Measurements from ENCODE around the gene NSD2.

Gene NSD2

DNA sequence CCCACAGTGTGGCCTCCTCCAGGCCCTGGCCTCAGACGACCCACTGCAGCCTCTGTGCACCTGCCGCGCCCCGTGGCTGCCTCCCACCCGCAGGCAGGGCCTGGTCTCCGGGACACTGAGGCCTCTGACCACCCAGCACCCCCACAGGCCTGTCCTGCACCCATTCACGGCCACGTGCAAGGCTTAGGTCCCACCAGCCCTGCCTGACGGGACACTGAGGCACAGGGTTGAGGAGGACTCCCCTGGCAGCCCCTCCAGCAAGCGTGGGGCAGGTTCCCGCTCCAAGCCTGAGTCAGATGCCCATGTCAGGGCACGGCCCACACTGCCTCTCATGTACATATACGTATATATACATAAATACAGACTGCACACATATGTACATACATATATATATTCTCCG, 114.1 kb downstream of the NSD2 start:
- no peaks in the 10 kb centered on the region for H3K9me3 ChIP-seq (ENCODE audit: low read length)

DNA sequence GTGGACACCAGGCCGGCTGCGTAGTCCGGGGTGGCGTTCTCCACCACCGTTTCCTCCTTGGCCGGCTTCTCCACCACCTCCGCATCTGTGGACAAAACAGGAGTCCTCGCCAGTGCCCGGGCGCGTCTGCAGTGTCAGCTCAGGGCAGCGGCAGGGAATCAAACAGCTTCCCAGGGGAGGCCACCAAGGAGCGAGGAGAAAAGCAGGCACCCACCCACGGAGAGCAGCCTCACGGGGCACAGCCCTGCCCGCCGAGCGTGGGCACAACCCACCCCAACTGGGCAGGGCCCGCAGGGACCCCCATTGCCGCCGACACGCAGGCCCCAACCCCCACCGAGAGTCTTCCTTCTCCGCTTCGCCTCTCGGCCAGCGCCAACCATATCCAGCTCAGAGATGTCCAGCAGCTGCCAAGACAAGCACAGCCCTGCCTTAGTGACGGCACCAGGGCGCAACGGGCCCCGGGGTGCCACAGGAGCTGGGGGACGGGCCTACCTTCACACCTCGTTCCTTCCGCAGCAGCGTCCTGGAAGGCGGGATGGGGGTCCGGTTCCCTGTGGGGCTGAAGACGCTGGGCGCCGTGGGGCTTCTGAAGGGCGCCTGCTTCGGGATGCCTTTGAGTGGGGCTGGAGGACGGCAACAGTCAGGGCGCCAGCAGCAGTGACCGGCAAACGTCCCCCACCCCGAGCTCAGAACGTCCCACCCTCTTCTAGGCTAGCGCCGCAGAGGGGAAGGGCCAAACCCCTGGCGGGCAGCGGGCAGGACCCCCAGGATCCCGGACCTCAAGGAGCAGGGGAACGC, 114.8 kb downstream of the NSD2 start:
- H3K9ac ChIP-seq (ENCODE audit: low read length), result no peak overlapping the region
- no peaks in the 10 kb centered on the region for H3K27me3 ChIP-seq (ENCODE audit: control insufficient read depth in 1 of 2, insufficient read depth in 2 of 2, low read length in 2 of 2)
- peaks cover 87% of the 10 kb centered on the region for H3K36me3 ChIP-seq (ENCODE audit: insufficient read depth, low read length)
- no peaks in the 10 kb centered on the region for H3K9me3 ChIP-seq (ENCODE audit: low read length)
- no peak overlapping the region for H3K4me3 ChIP-seq (ENCODE audit: low read depth in 1 of 2, low read length in 2 of 2)
- H3K27ac ChIP-seq (ENCODE audit: low read depth, low read length), result no peak overlapping the region
- H3K4me1 ChIP-seq (ENCODE audit: insufficient read depth, low read length), result no peaks in the 10 kb centered on the region

More for the DNA sequence above, 114.1 kb downstream of the NSD2 start:
- Histone ChIP-seq H3K36me3 (ENCODE audit: insufficient read depth, low read length) (peaks cover 86% of the 10 kb centered on the region), H3K4me3 (ENCODE audit: low read depth in 1 of 2, low read length in 2 of 2) (no peak overlapping the region), H3K4me1 (ENCODE audit: insufficient read depth, low read length) (no peaks in the 10 kb centered on the region), H3K9ac (ENCODE audit: low read length) (no peak overlapping the region), H3K27me3 (ENCODE audit: control insufficient read depth in 1 of 2, insufficient read depth in 2 of 2, low read length in 2 of 2) (no peaks in the 10 kb centered on the region), H3K27ac (ENCODE audit: low read depth, low read length) (no peak overlapping the region)

DNA sequence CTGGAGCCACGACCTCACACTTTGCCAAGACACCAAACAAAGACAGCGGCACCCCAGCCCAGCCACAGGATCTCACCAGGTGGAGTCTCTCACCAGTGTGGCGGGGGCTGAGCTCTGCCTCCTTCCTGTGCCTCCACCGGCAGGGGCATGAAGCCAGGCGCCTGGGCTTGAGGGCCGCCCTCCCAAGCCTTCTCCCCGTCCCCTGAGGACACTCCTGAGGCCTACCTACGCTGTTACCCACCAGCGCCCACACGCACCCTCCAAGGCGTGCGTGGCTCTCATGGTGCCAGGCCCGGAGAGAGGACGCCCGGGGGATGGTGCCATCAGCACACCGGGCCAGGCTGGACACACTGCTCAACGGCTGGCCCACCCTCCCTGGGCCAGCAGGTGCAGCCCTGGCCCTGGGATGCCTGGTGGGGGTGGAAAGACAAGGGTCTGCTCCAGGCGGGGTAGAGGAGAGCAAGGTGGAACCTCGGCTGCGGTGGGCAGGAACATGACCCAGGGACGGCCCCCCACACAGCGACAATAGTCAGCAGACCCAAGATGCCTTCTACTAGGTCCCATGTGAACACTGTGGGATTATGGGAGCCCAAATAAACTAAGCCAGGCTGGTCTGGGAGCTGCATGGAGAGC, 115.5 kb downstream of the NSD2 start:
- Histone ChIP-seq H3K27me3 (ENCODE audit: control insufficient read depth in 1 of 2, insufficient read depth in 2 of 2, low read length in 2 of 2) (no peaks in the 10 kb centered on the region), H3K4me3 (ENCODE audit: low read depth in 1 of 2, low read length in 2 of 2) (no peak overlapping the region), H3K27ac (ENCODE audit: low read depth, low read length) (no peak overlapping the region), H3K4me1 (ENCODE audit: insufficient read depth, low read length) (no peaks in the 10 kb centered on the region), H3K36me3 (ENCODE audit: insufficient read depth, low read length) (peaks cover 80% of the 10 kb centered on the region), H3K9me3 (ENCODE audit: low read length) (no peaks in the 10 kb centered on the region), H3K9ac (ENCODE audit: low read length) (no peak overlapping the region)

DNA sequence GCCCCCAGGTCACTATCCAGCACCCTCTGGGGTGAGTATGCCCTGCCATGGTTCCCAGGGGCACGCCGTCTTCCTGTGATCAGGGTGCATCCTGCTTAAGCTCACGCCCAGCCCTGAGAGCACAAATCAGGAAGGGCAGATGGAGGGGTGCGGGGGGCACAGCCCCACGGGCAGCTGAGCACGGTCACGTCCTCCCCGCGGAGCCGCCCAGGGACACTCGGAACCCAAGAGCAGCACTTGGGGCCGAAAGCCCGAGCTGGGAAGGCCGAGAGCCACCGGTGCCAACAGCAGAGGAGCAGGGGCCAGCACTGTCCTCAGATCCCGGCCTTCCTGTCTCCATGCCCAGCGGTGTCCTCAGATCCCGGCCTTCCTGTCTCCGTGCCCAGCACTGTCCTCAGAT, 116.1 kb downstream of the NSD2 start:
- Histone ChIP-seq H3K36me3 (ENCODE audit: insufficient read depth, low read length) (peaks cover 75% of the 10 kb centered on the region), H3K9me3 (ENCODE audit: low read length) (no peaks in the 10 kb centered on the region), H3K27ac (ENCODE audit: low read depth, low read length) (no peak overlapping the region), H3K27me3 (ENCODE audit: control insufficient read depth in 1 of 2, insufficient read depth in 2 of 2, low read length in 2 of 2) (no peaks in the 10 kb centered on the region), H3K4me3 (ENCODE audit: low read depth in 1 of 2, low read length in 2 of 2) (no peak overlapping the region), H3K4me1 (ENCODE audit: insufficient read depth, low read length) (no peaks in the 10 kb centered on the region), H3K9ac (ENCODE audit: low read length) (no peak overlapping the region)

DNA sequence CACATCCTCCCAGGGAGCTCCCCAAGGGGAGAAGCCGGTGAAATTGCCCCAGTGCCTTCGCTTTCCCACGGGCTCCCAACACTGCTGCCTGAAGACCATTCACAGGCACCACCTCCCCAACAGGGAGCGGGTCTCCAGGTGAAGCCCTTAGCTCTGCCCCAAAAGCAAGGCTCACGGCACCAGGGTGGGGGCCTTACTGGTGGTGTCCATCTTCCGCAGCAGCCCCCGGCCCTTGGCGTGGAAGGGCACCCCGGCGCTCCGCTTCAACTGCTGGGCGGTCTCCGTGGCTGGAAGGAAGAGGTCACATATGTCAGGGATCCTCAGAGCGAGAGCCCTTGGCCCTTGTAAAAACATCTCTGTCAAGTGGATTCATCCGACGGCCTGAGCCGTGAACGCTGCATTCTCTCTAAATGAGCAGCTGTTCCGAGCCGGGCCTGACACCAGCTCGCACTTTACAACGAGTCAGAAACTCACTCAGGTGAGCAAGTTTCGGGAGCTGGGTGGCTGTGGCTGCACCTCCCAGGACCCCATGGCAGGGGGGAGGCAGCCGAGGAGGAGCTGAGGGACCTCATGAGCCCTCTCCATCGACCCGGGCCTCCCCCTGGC, 116.6 kb downstream of the NSD2 start:
- H3K9me3 ChIP-seq (ENCODE audit: low read length), result no peaks in the 10 kb centered on the region
- no peak overlapping the region for H3K27ac ChIP-seq (ENCODE audit: low read depth, low read length)
- H3K4me3 ChIP-seq (ENCODE audit: low read depth in 1 of 2, low read length in 2 of 2), result no peak overlapping the region
- no peaks in the 10 kb centered on the region for H3K4me1 ChIP-seq (ENCODE audit: insufficient read depth, low read length)
- no peaks in the 10 kb centered on the region for H3K27me3 ChIP-seq (ENCODE audit: control insufficient read depth in 1 of 2, insufficient read depth in 2 of 2, low read length in 2 of 2)
- no peak overlapping the region for H3K9ac ChIP-seq (ENCODE audit: low read length)
- H3K36me3 ChIP-seq (ENCODE audit: insufficient read depth, low read length), result peaks cover 69% of the 10 kb centered on the region

DNA sequence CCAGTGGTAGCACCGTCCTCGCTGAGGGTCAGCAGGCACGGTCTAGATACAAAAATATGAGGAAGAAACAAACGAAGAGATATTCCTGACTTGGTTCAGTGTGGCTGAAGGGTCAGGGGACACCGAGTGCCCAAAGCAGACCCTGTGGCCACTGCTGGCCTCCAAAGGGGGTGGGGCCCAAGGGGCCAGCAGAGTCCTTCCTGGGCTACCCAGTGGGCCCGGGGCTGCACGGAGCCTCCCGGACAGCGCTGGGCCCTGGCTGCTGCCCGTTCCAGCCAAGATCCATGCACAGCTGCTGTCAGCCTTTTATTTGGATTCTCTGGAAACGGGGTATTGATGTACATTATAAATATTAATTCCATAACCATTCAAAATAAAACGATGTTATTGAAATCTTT, 117.1 kb downstream of the NSD2 start:
- H3K27me3 ChIP-seq (ENCODE audit: control insufficient read depth in 1 of 2, insufficient read depth in 2 of 2, low read length in 2 of 2), result no peaks in the 10 kb centered on the region
- H3K36me3 ChIP-seq (ENCODE audit: insufficient read depth, low read length), result peaks cover 64% of the 10 kb centered on the region
- no peaks in the 10 kb centered on the region for H3K4me1 ChIP-seq (ENCODE audit: insufficient read depth, low read length)
- no peak overlapping the region for H3K4me3 ChIP-seq (ENCODE audit: low read depth in 1 of 2, low read length in 2 of 2)
- H3K27ac ChIP-seq (ENCODE audit: low read depth, low read length), result no peak overlapping the region
- H3K9ac ChIP-seq (ENCODE audit: low read length), result no peak overlapping the region
- H3K9me3 ChIP-seq (ENCODE audit: low read length), result no peaks in the 10 kb centered on the region

DNA sequence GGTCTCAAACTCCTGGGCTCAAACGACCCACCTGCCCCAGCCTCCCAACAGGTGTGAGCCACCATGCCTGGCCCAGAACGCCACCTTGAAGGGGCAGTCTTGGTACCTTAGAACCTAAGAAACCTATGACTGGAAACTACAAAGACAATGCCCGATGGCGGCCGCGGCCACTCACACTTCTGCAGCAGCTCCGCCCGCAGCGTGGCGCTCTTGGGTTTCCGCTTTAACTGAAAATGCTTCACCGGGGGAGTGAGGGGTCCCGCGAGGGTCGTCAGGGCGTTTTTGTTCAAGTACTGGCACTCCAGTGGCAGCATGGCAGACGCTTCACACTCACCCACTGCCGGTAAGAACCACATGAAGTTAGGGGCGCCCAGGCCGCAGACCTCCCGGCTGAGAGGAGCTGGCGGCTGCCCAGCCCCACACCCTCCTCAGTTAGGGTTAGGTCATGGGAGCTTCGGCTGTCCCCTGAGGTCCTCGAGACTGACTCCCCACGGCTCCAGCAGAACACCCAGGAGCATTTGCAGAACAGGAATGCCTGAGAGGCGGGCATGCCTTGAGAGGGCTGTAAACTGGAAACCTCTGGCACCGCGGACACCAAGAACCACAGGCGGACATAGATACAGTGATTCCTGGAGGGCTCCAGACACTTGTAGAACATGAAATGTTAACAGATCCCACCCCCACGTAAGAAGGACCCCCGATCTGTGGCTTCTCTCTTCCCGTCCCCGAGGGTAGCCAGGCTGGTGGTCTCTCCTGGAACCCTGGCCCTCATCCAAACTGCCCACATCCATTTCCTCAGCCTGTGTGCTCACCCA, 118.5 kb downstream of the NSD2 start:
- no peaks in the 10 kb centered on the region for H3K4me1 ChIP-seq (ENCODE audit: insufficient read depth, low read length)
- no peak overlapping the region for H3K4me3 ChIP-seq (ENCODE audit: low read depth in 1 of 2, low read length in 2 of 2)
- no peaks in the 10 kb centered on the region for H3K9me3 ChIP-seq (ENCODE audit: low read length)
- peaks cover 55% of the 10 kb centered on the region for H3K36me3 ChIP-seq (ENCODE audit: insufficient read depth, low read length)
- H3K27me3 ChIP-seq (ENCODE audit: control insufficient read depth in 1 of 2, insufficient read depth in 2 of 2, low read length in 2 of 2), result no peaks in the 10 kb centered on the region
- H3K9ac ChIP-seq (ENCODE audit: low read length), result no peak overlapping the region
- H3K27ac ChIP-seq (ENCODE audit: low read depth, low read length), result no peak overlapping the region

DNA sequence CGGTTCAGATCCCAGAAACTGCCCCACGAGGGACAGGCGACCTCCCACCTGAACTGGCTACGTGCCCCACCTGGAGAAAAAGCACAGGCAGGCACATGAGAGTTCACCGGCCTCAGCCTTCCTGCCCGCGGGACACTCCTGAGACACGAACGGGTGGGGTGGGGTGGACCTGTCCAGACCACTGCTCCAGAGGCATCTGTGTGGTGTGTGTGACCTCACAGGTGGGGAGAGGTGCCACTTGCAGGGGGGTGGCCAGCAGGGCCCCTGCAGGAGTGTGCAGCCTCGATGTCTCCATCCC, 119.1 kb downstream of the NSD2 start:
- Histone ChIP-seq H3K4me1 (ENCODE audit: insufficient read depth, low read length) (no peaks in the 10 kb centered on the region), H3K9me3 (ENCODE audit: low read length) (no peaks in the 10 kb centered on the region), H3K36me3 (ENCODE audit: insufficient read depth, low read length) (peaks cover 52% of the 10 kb centered on the region), H3K9ac (ENCODE audit: low read length) (no peak overlapping the region), H3K27me3 (ENCODE audit: control insufficient read depth in 1 of 2, insufficient read depth in 2 of 2, low read length in 2 of 2) (no peaks in the 10 kb centered on the region), H3K4me3 (ENCODE audit: low read depth in 1 of 2, low read length in 2 of 2) (no peak overlapping the region), H3K27ac (ENCODE audit: low read depth, low read length) (no peak overlapping the region)

DNA sequence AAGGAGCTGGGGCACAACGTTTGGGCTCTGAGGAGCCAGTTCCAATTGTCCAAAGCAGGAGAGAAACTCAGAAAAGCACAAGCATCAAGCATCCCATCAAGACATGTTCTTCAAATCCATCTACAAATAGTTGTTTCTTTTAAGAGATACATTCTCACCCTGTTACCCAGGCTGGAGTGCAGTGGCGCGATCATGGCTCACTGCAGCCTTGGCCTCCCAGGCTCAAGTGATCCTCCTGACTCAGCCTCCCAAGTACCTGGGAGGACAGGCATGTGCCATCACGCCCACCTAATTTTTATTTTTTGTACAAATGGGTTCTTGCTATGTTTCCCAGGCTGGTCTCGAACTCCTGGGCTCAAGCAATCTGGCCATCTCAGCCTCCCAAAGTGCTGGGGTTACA, 119.5 kb downstream of the NSD2 start:
- Histone ChIP-seq H3K4me1 (ENCODE audit: insufficient read depth, low read length) (no peaks in the 10 kb centered on the region), H3K9ac (ENCODE audit: low read length) (no peak overlapping the region), H3K27ac (ENCODE audit: low read depth, low read length) (no peak overlapping the region), H3K27me3 (ENCODE audit: control insufficient read depth in 1 of 2, insufficient read depth in 2 of 2, low read length in 2 of 2) (no peaks in the 10 kb centered on the region), H3K9me3 (ENCODE audit: low read length) (no peaks in the 10 kb centered on the region), H3K36me3 (ENCODE audit: insufficient read depth, low read length) (peaks cover 48% of the 10 kb centered on the region), H3K4me3 (ENCODE audit: low read depth in 1 of 2, low read length in 2 of 2) (no peak overlapping the region)

DNA sequence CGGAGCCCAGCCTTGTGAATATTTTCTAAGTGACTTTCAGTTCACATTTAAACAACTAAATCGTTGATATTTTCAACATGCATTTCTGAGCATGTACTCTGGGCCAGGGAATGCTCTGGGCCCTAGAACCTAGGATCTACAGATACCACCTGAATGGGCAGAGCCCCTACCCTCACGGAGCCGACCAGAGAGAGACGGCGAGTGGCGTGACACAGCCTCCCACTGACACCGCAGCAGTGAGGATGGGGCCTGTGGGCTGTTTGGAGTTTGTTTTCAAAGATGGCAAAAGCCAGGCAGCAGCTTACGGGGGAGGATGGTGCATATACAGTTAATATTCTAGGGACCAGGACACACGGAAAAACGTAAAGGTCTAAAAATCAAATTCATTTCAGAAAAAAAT, 119.9 kb downstream of the NSD2 start:
- H3K4me3 ChIP-seq (ENCODE audit: low read depth in 1 of 2, low read length in 2 of 2), result no peak overlapping the region
- H3K36me3 ChIP-seq (ENCODE audit: insufficient read depth, low read length), result peaks cover 44% of the 10 kb centered on the region
- no peaks in the 10 kb centered on the region for H3K27me3 ChIP-seq (ENCODE audit: control insufficient read depth in 1 of 2, insufficient read depth in 2 of 2, low read length in 2 of 2)
- no peaks in the 10 kb centered on the region for H3K9me3 ChIP-seq (ENCODE audit: low read length)
- H3K4me1 ChIP-seq (ENCODE audit: insufficient read depth, low read length), result no peaks in the 10 kb centered on the region
- H3K9ac ChIP-seq (ENCODE audit: low read length), result no peak overlapping the region
- no peak overlapping the region for H3K27ac ChIP-seq (ENCODE audit: low read depth, low read length)

DNA sequence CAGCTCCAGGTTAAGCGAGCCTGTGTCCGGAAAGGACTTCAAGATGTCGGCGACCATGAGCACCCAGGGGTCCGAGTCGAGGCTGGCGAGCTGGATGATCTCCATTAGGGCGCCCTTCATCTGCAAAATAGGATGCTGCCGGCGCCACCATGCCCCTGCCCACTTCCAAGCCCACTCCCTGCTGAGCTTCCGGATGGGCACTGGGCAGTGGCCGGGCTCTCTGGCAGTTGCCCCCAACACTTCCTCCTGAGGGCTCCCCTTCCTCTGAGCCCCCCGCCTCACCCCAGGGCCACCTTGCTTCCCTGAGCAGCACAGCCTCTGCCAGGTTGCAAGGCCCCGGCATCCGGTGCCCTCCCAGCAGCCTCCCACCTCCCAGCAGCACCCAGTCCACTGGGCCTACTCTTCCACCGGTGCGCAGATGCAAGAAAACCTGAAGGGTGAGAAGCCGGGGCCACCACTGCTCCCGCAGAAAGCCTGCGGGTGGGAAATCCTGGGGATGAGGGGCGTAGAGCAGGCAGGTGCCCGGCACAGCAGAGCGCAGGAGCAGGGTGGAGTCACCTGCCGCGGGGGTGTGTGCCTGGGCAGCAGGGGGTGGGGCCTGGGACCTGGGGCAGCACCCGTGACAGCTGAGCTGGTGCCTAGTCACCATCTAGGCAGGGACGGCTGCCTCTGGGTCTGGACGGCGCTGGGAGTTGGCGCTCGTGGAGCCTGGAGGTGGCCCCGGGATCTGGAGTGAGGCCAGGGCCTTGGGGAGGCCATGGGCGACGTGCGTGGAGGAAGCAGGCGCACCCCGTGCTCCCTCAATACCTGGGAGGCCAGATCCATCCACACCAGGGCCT, 120.6 kb downstream of the NSD2 start:
- no peak overlapping the region for H3K9ac ChIP-seq (ENCODE audit: low read length)
- H3K27ac ChIP-seq (ENCODE audit: low read depth, low read length), result no peak overlapping the region

More for the DNA sequence above, 120.6 kb downstream of the NSD2 start:
- Histone ChIP-seq H3K4me3 (ENCODE audit: low read depth in 1 of 2, low read length in 2 of 2) (no peak overlapping the region), H3K27me3 (ENCODE audit: control insufficient read depth in 1 of 2, insufficient read depth in 2 of 2, low read length in 2 of 2) (no peaks in the 10 kb centered on the region), H3K4me1 (ENCODE audit: insufficient read depth, low read length) (no peaks in the 10 kb centered on the region), H3K36me3 (ENCODE audit: insufficient read depth, low read length) (peaks cover 37% of the 10 kb centered on the region), H3K9me3 (ENCODE audit: low read length) (no peaks in the 10 kb centered on the region)
